ENCODE measurements around the gene GFER. TPM values are rescaled to one million over a fixed set of nuclear protein-coding genes. Genes with fewer than 3 reads are reported as not detected.

Gene GFER
- total and polyA plus RNA-seq, 9 of the 15 experiments (the other 6 are each of a cell fraction or from before 2014, with no cell fraction given): 4.3 to 53.7 (median 19.8) TPM

DNA sequence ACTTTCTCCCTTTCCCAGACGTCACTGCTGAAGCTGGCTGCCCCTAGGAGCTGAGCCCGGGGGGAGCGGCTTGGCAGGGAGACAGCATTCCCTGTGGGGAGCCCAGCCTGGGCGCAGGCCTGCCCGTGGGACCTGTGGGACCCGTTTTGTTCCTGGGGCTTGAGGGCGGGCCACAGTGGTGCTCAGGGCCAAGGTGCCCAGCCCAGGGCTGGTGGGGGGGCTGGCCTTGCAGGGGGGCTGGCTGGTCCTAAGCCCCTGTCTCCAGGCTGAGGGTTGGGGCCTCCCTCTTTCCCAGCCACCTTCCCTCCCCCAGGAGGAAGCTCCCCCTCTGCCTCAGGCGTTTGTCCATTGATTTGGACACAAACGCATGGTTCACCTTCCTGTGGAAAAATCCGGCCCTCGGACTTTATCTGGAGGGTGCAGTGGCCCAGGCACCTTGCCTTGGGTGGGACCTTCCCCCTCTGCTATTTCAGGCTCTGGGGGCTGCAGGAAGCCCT, 47.1 kb downstream of the GFER start:
- 0 out of 2 replicates have a peak, but pooled peaks cover 7% of the 10 kb centered on the region for H4K20me1 ChIP-seq (replicated peaks; ENCODE audit: control insufficient read depth, insufficient read depth, low read length)
- TF ChIP-seq IRF1 (CRISPR knock-in tag; IDR thresholded peaks at IDR 0.05; ENCODE audit: borderline replicate concordance) (no peak), ZNF766 (CRISPR knock-in tag; conservative IDR thresholded peaks at IDR 0.05) (no peak), DPF2 (IDR thresholded peaks at IDR 0.05) (no peak), RBM34 (IDR thresholded peaks at IDR 0.05; ENCODE audit: borderline replicate concordance, insufficient read depth, low read length) (no peak), ZNF324 (CRISPR knock-in tag; IDR thresholded peaks at IDR 0.05) (no peak), CBX3 (IDR thresholded peaks at IDR 0.05; ENCODE audit: borderline replicate concordance in 1 of 2, low read length in 2 of 2) (no peak), STAT5A (IDR thresholded peaks at IDR 0.05; ENCODE audit: borderline replicate concordance, low read length) (no peak), ZNF589 (CRISPR knock-in tag; IDR thresholded peaks at IDR 0.05; ENCODE audit: low read depth) (no peak), ZNF431 (CRISPR knock-in tag; IDR thresholded peaks at IDR 0.05) (no peak)
- TF ChIP-seq, protein P1, sequence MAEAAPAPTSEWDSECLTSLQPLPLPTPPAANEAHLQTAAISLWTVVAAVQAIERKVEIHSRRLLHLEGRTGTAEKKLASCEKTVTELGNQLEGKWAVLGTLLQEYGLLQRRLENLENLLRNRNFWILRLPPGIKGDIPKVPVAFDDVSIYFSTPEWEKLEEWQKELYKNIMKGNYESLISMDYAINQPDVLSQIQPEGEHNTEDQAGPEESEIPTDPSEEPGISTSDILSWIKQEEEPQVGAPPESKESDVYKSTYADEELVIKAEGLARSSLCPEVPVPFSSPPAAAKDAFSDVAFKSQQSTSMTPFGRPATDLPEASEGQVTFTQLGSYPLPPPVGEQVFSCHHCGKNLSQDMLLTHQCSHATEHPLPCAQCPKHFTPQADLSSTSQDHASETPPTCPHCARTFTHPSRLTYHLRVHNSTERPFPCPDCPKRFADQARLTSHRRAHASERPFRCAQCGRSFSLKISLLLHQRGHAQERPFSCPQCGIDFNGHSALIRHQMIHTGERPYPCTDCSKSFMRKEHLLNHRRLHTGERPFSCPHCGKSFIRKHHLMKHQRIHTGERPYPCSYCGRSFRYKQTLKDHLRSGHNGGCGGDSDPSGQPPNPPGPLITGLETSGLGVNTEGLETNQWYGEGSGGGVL (CRISPR knock-in tag; IDR thresholded peaks at IDR 0.05): no peak
- H3K79me2 ChIP-seq (ENCODE audit: control insufficient read depth, insufficient read depth, low read length): peaks cover 25% of the 10 kb centered on the region
- no peak overlapping the region for H3K4me2 ChIP-seq (ENCODE audit: insufficient read depth, low read length)
- no peaks in the 10 kb centered on the region for H3K9me3 ChIP-seq (replicated peaks; ENCODE audit: control insufficient read depth, insufficient read depth, low read depth, low read length)
- ChIA-PET POLR2A (interaction anchor here (0.6 to 1.5 kb wide), 3 partner anchors 49 to 1087 kb away, joined by 3 to 6 read pairs (median 4); partner anchors contain the start of gene TRAF7), CTCF (ENCODE audit: low intra/inter-chr PET ratio) (no interaction called here)
- 0 out of 4 replicates have a peak overlapping the region, but pooled peaks of 1 of the 2 experiments have one; percentile 26 for H3K9ac ChIP-seq (ENCODE audit: insufficient read depth in 1 of 2, low read depth in 2 of 2, low read length in 2 of 2)
- intact Hi-C loops (cut with micrococcal nuclease) (no loop called here), in situ Hi-C loops (cut with MboI) (no loop called here)
- WGBS (ENCODE audit: insufficient coverage, low coverage, missing lambda C conversion rate): 79% methylated on average over 8 of the region's 11 CpGs
- DNase-seq (ENCODE audit: extremely low read depth in 1 of 4, low spot score in 3 of 4): no peak
- no peak for FAIRE-seq
- no peak overlapping the region for H3K4me3 ChIP-seq
- no peaks in the 10 kb centered on the region for H3K27me3 ChIP-seq (ENCODE audit: control insufficient read depth in 2 of 2, insufficient read depth in 2 of 2, low read length in 2 of 2)
- H3K36me3 ChIP-seq (ENCODE audit: control insufficient read depth, insufficient read depth, low read length): peaks cover 7% of the 10 kb centered on the region; the same call in 1 of the 3 replicates
- H3K27ac ChIP-seq (ENCODE audit: extremely low read depth, low read depth, low read length): no peak overlapping the region
- no TSS peak for BruUV-seq (replicated peaks)
- peaks cover 3% of the 10 kb centered on the region for H3K9me1 ChIP-seq (ENCODE audit: control insufficient read depth, insufficient read depth, low read length)
- no peak for ATAC-seq
- peaks cover 25 to 86% of the 10 kb centered on the region in 2 experiments for H3K4me1 ChIP-seq (replicated peaks in 1 of 2; ENCODE audit: control insufficient read depth in 2 of 2, insufficient read depth in 2 of 2, low read length in 2 of 2)
- H2AFZ ChIP-seq (ENCODE audit: low read depth, low read length): no peak overlapping the region
